HCT116 (cell line): ENCODE measurements around the gene TNS3. TPM values are rescaled to one million over a fixed set of nuclear protein-coding genes. Genes with fewer than 3 reads are reported as not detected.

Experiments used
- ATAC-seq: fragments of 200-7000 bp; cut with Tn5 transposase; 2 replicates; pipeline ENCODE4 v1.9.1; 2020; ENCODE audit warnings: mild to moderate bottlenecking, moderate library complexity
- BruUV-seq: library from RNA; stranded (reverse); fragments of 400-500 nt; replicated peaks from 2 replicates; lab custom pipeline; 2021; lab: Mats Ljungman, UMichigan
- CTCF ChIA-PET: fragments of 300-600 bp; sonication (Branson Sonifier 250); formaldehyde crosslinking; loops from one replicate; lab custom pipeline; 2021; ENCODE audit warnings: antibody characterized with exemption; lab: Charles Lee
- POLR2A ChIA-PET: fragments of 300-600, 350-600 bp; sonication (Branson Sonifier 250); formaldehyde crosslinking; loops from one replicate; lab custom pipeline; 2021; ENCODE audit warnings: antibody characterized with exemption; lab: Charles Lee
- RAD21 ChIA-PET, 2 experiments: fragments of 300-600 bp; sonication (Branson Sonifier 250); formaldehyde crosslinking; loops; one replicate each; lab custom pipeline; 2023; ENCODE audit warnings: low total read pairs in 2 of 2; ENCODE audit not compliant: uncharacterized antibody in 2 of 2, unreplicated experiment in 2 of 2, low non-redundant PET in 1 of 2; lab: Charles Lee
- DNase-seq: peaks from one replicate; pipeline ENCODE4 v3.0.0-alpha.2; 2010; ENCODE audit warnings: low read depth, low spot score
- H2AFZ ChIP-seq: fragments of 200-600 bp; shearing (Covaris generic), sonication (generic); 2 replicates; pipeline ENCODE4 v1.6.1; 2017; ENCODE audit warnings: low read depth, mixed run types, mixed read lengths, antibody characterized with exemption, low read length; ENCODE audit not compliant: poor library complexity, severe bottlenecking
- H3K27ac ChIP-seq: 2 replicates; pipeline ENCODE4 v1.5.1; 2012; ENCODE audit warnings: low read depth, low read length
- H3K27me3 ChIP-seq: fragments of 200-600 bp; sonication (generic); 2 replicates; pipeline ENCODE4 v1.6.1; 2016; ENCODE audit warnings: mixed run types, low read length, mixed read lengths; ENCODE audit not compliant: insufficient read depth
- H3K36me3 ChIP-seq, 2 experiments: fragments of 200-500 bp in 1 of 2; fragments of 200-600 bp in 1 of 2; sonication (Bioruptor generic) in 1 of 2; sonication (generic) in 1 of 2; 2 replicates each; pipeline versions ENCODE4 v1.5.1 to v1.6.1; 2014 to 2016; ENCODE audit warnings: low read length in 2 of 2, inconsistent platforms in 1 of 2, mixed read lengths in 1 of 2, mixed run types in 1 of 2; ENCODE audit not compliant: insufficient read depth in 2 of 2, control insufficient read depth in 1 of 2
- H3K4me1 ChIP-seq, 2 experiments: fragments of 200-600 bp in 1 of 2; sonication (generic) in 1 of 2; 2 replicates each; pipeline versions ENCODE4 v1.5.1 to v1.6.1; 2012 to 2017; ENCODE audit warnings: low read length in 2 of 2, inconsistent platforms in 1 of 2, mild to moderate bottlenecking in 1 of 2, mixed read lengths in 1 of 2, mixed run types in 1 of 2, moderate library complexity in 1 of 2; ENCODE audit not compliant: insufficient read depth in 2 of 2, control insufficient read depth in 1 of 2
- H3K4me2 ChIP-seq: fragments of 200-600 bp; sonication (generic); 2 replicates; pipeline ENCODE4 v1.6.1; 2017; ENCODE audit warnings: mixed run types, low read length, mixed read lengths
- H3K4me3 ChIP-seq, 2 experiments: fragments of 200-600 bp in 1 of 2; sonication (generic) in 1 of 2; replicated peaks in 1 of 2; 2 replicates each; pipeline ENCODE4 v1.5.1; 2011 to 2016; ENCODE audit warnings: low read length in 2 of 2, control low read depth in 1 of 2, low read depth in 1 of 2, mild to moderate bottlenecking in 1 of 2, mixed read lengths in 1 of 2, mixed run types in 1 of 2
- H3K79me2 ChIP-seq: fragments of 200-600 bp; sonication (generic); 2 replicates; pipeline ENCODE4 v1.6.1; 2017; ENCODE audit warnings: mild to moderate bottlenecking, mixed run types, low read length, moderate library complexity, mixed read lengths; ENCODE audit not compliant: insufficient read depth
- H3K9ac ChIP-seq: fragments of 200-600 bp; sonication (generic); 2 replicates; pipeline ENCODE4 v1.6.1; 2016; ENCODE audit warnings: low read length, mixed read lengths
- H3K9me2 ChIP-seq: fragments of 200-600 bp; sonication (generic), shearing (Covaris generic); 2 replicates; pipeline ENCODE4 v1.6.1; 2017; ENCODE audit warnings: mixed run types, mild to moderate bottlenecking, moderate library complexity; ENCODE audit not compliant: insufficient read depth
- H3K9me3 ChIP-seq, 2 experiments: fragments of 200-500 bp in 1 of 2; fragments of 200-600 bp in 1 of 2; sonication (Bioruptor generic) in 1 of 2; sonication (generic) in 1 of 2; 2 replicates each; pipeline ENCODE4 v1.6.1; 2014 to 2017; ENCODE audit warnings: low read length in 2 of 2, mixed read lengths in 2 of 2, inconsistent platforms in 1 of 2, low read depth in 1 of 2, mild to moderate bottlenecking in 1 of 2, mixed run types in 1 of 2, moderate library complexity in 1 of 2; ENCODE audit not compliant: control insufficient read depth in 1 of 2, insufficient read depth in 1 of 2
- H4K20me1 ChIP-seq: fragments of 200-600 bp; sonication (generic), shearing (Covaris generic); 2 replicates; pipeline ENCODE4 v1.6.1; 2017; ENCODE audit warnings: mixed run types, mild to moderate bottlenecking, moderate library complexity; ENCODE audit not compliant: insufficient read depth
- ATF3 ChIP-seq: IDR thresholded peaks from 2 replicates; pipeline ENCODE4 v1.6.1; 2012
- CBX3 ChIP-seq: IDR thresholded peaks from 2 replicates; pipeline ENCODE4 v1.6.1; 2012; ENCODE audit warnings: low read depth
- CEBPB ChIP-seq: IDR thresholded peaks from 2 replicates; pipeline ENCODE4 v1.6.1; 2012; ENCODE audit warnings: low read depth
- EZH2 ChIP-seq: fragments of 200-600 bp; sonication (generic); IDR thresholded peaks from 2 replicates; pipeline ENCODE4 v1.6.1; 2017; ENCODE audit warnings: antibody characterized with exemption, mixed run types
- EZH2phosphoT487 ChIP-seq: fragments of 200-600 bp; IDR thresholded peaks from 2 replicates; pipeline ENCODE4 v1.6.1; 2018; ENCODE audit warnings: antibody characterized with exemption, borderline replicate concordance
- MAX ChIP-seq: IDR thresholded peaks from 2 replicates; pipeline ENCODE4 v1.6.1; 2012
- POLR2A ChIP-seq: IDR thresholded peaks from 2 replicates; pipeline ENCODE4 v1.7.0; 2011; ENCODE audit warnings: borderline replicate concordance; ENCODE audit not compliant: insufficient read depth, insufficient read length; ENCODE audit errors: extremely low read depth
- POLR2AphosphoS5 ChIP-seq: IDR thresholded peaks from 2 replicates; pipeline ENCODE4 v1.6.1; 2011; ENCODE audit warnings: mild to moderate bottlenecking, low read depth, low read length, moderate library complexity
- REST ChIP-seq: IDR thresholded peaks from 2 replicates; pipeline ENCODE4 v1.6.1; 2012; ENCODE audit warnings: low read depth
- YY1 ChIP-seq: IDR thresholded peaks from 2 replicates; pipeline ENCODE4 v1.6.1; 2011; ENCODE audit warnings: low read length, low read depth, moderate library complexity, mild to moderate bottlenecking; ENCODE audit not compliant: insufficient replicate concordance; ENCODE audit errors: extremely low read depth
- ZFX ChIP-seq: fragments of 450-650 bp; IDR thresholded peaks from 2 replicates; pipeline ENCODE4 v1.6.1; 2017
- intact Hi-C: fragments of 100-400 bp; cut with micrococcal nuclease; formaldehyde crosslinking; loops from 2 replicates; pipeline ENCODE4 v1.10.0; 2022
- total RNA-seq: library from RNA; stranded (reverse); gene quantifications from one replicate; pipeline ENCODE4 v1.2.1, GENCODE V29; 2021; ENCODE audit not compliant: unreplicated experiment

The TNS3 gene
- total RNA-seq, 1 experiment from 2014 or later: 9.1 TPM

GRCh38 chr7:47247132-47247531, 334.8 kb downstream of the TNS3 start:
- Histone ChIP-seq H3K36me3 (no peaks in the 10 kb centered on the region), H3K9me3 (no peaks in the 10 kb centered on the region), H3K9ac (no peak overlapping the region), H3K4me2 (no peak overlapping the region), H3K4me3 (no peak overlapping the region), H4K20me1 (no peaks in the 10 kb centered on the region), H3K9me2 (no peaks in the 10 kb centered on the region), H3K27me3 (no peaks in the 10 kb centered on the region), H2AFZ (no peak overlapping the region), H3K79me2 (no peaks in the 10 kb centered on the region), H3K4me1 (no peaks in the 10 kb centered on the region), H3K27ac (no peak overlapping the region)
- DNase-seq (no peak), ATAC-seq (no peak)
- no TSS peak for BruUV-seq
- intact Hi-C loops: no loop called here
- POLR2A ChIA-PET: no interaction called here
- CTCF ChIA-PET: no interaction called here
- TF ChIP-seq POLR2A: no peak
- TF ChIP-seq YY1: no peak
- RAD21 ChIA-PET: no interaction called here

GRCh38 chr7:47244692-47245091, 337.2 kb downstream of the TNS3 start:
- TF ChIP-seq ATF3 (no peak), EZH2phosphoT487 (no peak), REST (no peak), MAX (no peak), CEBPB (no peak), ZFX (no peak), EZH2 (no peak), POLR2AphosphoS5 (no peak), POLR2A (no peak), CBX3 (no peak)
- Histone ChIP-seq H3K4me1 (no peaks in the 10 kb centered on the region), H3K4me3 (no peak overlapping the region), H3K9me3 (no peaks in the 10 kb centered on the region), H3K9ac (no peak overlapping the region), H3K9me2 (no peaks in the 10 kb centered on the region), H2AFZ (no peak overlapping the region), H4K20me1 (no peaks in the 10 kb centered on the region), H3K27me3 (no peaks in the 10 kb centered on the region), H3K4me2 (no peak overlapping the region), H3K36me3 (no peaks in the 10 kb centered on the region), H3K27ac (no peak overlapping the region), H3K79me2 (no peaks in the 10 kb centered on the region)
- RAD21 ChIA-PET: no interaction called here
- DNase-seq (no peak), ATAC-seq (no peak)
- BruUV-seq: no TSS peak
- CTCF ChIA-PET: interaction anchor here (0.6 kb wide), 1 partner anchor 10 kb away, joined by 3 read pairs; no protein-coding TSS in a partner anchor
- intact Hi-C loops: no loop called here
- POLR2A ChIA-PET: no interaction called here
